ENCODE data around the gene CATSPERD.

Gene CATSPERD

DNA sequence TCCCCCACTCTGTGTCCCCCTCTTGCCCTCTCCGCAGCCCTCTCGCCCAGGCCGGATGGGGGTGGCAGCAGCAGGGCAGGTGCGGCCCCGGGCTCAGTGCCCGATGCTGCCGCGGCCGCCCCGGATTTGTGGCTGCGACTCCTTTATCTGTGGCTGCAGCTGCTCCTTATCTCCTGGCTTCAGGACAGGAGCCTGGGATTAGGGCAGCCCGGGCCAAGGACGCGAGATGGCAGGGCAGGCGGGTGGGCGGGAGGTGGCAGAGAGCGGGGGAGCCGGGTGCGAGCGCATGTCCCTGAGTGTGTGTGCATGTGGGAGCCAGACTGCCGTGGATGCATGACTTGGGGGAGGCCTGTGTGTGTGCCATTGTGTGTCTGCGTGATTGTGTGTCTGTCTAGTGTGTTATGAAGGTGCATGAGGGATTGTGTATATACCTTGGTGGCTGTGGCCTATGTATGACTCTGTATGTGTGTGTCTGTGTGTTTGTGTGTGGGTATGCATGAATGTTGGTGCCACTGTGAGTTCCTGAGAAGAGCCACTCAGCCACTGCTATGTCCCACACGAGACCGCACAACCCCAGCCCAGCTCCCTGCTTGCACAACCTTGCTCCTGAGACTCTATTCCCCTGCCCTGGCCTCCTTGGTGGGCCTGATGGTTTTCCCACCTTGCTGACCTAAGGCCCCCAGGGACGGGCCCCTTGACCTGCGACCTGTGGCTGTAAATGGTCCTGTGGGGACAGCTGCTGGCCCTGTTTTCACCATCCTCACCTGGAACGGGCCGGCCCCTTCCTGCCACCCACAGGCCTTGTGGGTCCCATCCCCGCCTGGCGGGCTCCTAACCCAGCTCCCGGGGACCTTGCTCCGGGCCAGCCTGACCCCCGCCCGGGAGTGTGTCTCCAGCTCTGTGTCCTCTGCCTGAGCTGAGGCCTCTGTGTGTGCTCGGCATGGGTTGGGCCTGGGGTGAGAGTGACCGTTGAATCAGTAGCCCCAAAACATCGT lies 79.1 kb downstream of the CATSPERD start:
- H3K9me3 ChIP-seq (ENCODE audit: control insufficient read depth, low read length) = no peaks in the 10 kb centered on the region
- H3K4me3 ChIP-seq (ENCODE audit: insufficient read depth, low read depth, low read length, poor library complexity, severe bottlenecking) = no peak overlapping the region

DNA sequence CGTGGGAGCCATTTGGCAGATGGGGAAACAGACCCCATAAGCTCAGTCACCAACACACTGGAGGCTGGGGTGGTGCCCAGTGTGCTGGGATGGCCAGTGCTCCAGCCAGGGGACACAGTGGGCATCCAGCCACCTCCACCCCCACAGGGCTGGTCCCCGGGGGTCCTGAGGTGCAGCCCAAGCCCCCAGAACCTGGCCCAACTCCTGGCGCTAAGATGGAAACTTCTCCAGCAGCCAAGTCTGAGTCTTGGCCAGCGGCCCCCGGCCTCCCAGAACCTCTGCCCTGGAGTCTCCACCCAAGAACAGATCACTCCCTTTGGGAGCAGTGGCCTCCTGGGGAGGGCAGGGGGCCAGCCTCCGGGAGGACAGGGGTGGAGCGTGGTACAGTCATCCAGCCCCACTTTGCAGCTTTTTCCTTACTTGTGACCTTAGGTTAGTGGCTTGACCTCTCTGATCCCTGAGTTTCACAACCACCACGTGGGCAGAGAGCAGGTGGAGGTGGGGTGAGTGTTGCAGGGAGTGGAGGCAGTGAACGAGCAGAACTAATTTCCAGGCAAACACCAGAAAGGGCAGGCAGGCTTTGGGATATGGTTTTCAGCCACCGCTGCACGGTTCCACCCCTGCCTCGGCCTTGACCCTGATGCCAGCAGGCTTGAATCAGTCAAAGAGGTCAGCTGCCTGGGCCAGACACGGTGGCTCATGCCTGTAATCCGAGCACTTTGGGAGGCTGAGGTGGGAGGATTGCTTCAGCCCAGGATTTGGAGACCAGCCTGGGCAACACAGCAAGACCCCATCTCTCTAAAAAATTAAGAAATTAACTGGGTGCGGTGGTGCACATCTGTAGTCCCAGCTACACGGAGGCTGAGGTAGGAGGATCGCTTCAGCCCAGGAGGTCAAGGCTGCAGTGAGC lies 80.2 kb downstream of the CATSPERD start:
- no peaks in the 10 kb centered on the region for H3K36me3 ChIP-seq (ENCODE audit: control insufficient read depth, insufficient read depth, low read length)
- DNase-seq = no peak
- H3K4me1 ChIP-seq (ENCODE audit: control insufficient read depth, insufficient read depth, low read length, poor library complexity, severe bottlenecking) = peaks cover 21% of the 10 kb centered on the region
- H3K27me3 ChIP-seq (replicated peaks; ENCODE audit: control insufficient read depth, insufficient read depth, low read length, poor library complexity, severe bottlenecking) = peaks cover 8% of the 10 kb centered on the region
- no peak overlapping the region for H3K27ac ChIP-seq (ENCODE audit: insufficient read depth, low read length, poor library complexity, severe bottlenecking)
- no peaks in the 10 kb centered on the region for H3K9me3 ChIP-seq (ENCODE audit: control insufficient read depth, low read length)
- H3K4me3 ChIP-seq (ENCODE audit: insufficient read depth, low read depth, low read length, poor library complexity, severe bottlenecking) = no peak overlapping the region

More for the DNA sequence above, 79.1 kb downstream of the CATSPERD start:
- Histone ChIP-seq H3K27me3 (replicated peaks; ENCODE audit: control insufficient read depth, insufficient read depth, low read length, poor library complexity, severe bottlenecking) (peaks cover 8% of the 10 kb centered on the region), H3K27ac (ENCODE audit: insufficient read depth, low read length, poor library complexity, severe bottlenecking) (no peak overlapping the region), H3K4me1 (ENCODE audit: control insufficient read depth, insufficient read depth, low read length, poor library complexity, severe bottlenecking) (peaks cover 16% of the 10 kb centered on the region), H3K36me3 (ENCODE audit: control insufficient read depth, insufficient read depth, low read length) (no peaks in the 10 kb centered on the region)
- DNase-seq = no peak

DNA sequence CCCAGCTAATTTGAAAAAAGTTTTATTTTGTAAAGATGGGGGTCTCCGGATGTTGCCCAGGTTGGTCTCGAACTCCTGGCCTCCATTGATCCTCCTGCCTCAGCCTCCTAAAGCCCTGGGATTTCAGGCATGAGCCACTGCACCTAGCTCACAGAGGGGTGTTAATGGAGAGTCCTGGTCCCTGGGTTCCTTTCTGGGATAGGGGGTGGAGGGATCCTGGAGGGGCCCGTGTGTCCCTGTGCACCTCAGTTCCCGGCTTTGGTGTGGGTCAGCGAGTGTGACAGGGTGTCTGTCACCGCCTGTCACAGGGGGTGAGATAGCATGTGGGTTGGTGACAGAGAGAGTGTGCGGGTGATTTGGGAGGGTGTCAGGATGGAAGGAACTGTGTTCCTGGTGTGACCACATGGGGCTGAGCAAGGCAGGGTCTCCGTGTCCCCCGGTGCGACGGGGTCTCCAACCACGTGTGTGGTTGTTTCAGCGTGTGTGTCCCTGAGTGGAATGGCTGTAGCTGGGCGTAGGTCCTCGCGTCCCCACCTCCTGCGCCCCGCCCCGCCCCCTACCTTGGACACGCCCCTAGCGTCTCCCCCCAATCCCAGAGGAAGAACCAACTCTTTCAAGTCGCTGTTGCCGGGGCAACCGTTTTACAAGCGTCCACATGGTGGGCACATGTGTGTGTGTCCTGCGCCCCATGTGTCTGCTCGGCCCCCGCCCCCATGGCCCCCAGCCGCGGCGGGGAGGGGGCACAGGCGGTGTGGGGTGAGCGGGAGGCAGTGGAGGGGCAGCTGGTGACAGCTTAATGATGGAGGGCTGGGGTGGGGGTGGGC lies 81.6 kb downstream of the CATSPERD start:
- H3K27ac ChIP-seq (ENCODE audit: insufficient read depth, low read length, poor library complexity, severe bottlenecking) = no peak overlapping the region
- no peaks in the 10 kb centered on the region for H3K36me3 ChIP-seq (ENCODE audit: control insufficient read depth, insufficient read depth, low read length)
- DNase-seq = no peak
- no peaks in the 10 kb centered on the region for H3K9me3 ChIP-seq (ENCODE audit: control insufficient read depth, low read length)
- peaks cover 8% of the 10 kb centered on the region for H3K27me3 ChIP-seq (replicated peaks; ENCODE audit: control insufficient read depth, insufficient read depth, low read length, poor library complexity, severe bottlenecking)
- no peak overlapping the region for H3K4me3 ChIP-seq (ENCODE audit: insufficient read depth, low read depth, low read length, poor library complexity, severe bottlenecking)
- peaks cover 25% of the 10 kb centered on the region for H3K4me1 ChIP-seq (ENCODE audit: control insufficient read depth, insufficient read depth, low read length, poor library complexity, severe bottlenecking)

DNA sequence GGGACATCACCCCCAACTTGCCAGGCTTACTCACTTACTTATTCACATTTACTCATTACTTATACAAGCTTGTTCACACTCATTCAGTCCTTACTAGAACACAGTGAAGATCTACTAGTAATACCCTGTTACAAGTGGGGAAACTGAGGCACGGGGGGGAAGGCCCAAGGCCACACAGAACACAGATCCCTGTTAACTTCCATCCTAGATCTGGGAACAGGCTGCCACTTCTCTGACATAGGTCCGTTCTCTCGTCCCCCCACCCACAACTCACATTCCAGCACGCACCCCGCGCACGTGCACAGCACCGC lies 83.0 kb downstream of the CATSPERD start:
- DNase-seq = no peak
- H3K9me3 ChIP-seq (ENCODE audit: control insufficient read depth, low read length) = no peaks in the 10 kb centered on the region
- H3K4me1 ChIP-seq (ENCODE audit: control insufficient read depth, insufficient read depth, low read length, poor library complexity, severe bottlenecking) = peaks cover 25% of the 10 kb centered on the region
- no peaks in the 10 kb centered on the region for H3K36me3 ChIP-seq (ENCODE audit: control insufficient read depth, insufficient read depth, low read length)
- H3K27ac ChIP-seq (ENCODE audit: insufficient read depth, low read length, poor library complexity, severe bottlenecking) = no peak overlapping the region
- H3K27me3 ChIP-seq (replicated peaks; ENCODE audit: control insufficient read depth, insufficient read depth, low read length, poor library complexity, severe bottlenecking) = peaks cover 8% of the 10 kb centered on the region
- peak overlapping the region; percentile 27 for H3K4me3 ChIP-seq (ENCODE audit: insufficient read depth, low read depth, low read length, poor library complexity, severe bottlenecking)

DNA sequence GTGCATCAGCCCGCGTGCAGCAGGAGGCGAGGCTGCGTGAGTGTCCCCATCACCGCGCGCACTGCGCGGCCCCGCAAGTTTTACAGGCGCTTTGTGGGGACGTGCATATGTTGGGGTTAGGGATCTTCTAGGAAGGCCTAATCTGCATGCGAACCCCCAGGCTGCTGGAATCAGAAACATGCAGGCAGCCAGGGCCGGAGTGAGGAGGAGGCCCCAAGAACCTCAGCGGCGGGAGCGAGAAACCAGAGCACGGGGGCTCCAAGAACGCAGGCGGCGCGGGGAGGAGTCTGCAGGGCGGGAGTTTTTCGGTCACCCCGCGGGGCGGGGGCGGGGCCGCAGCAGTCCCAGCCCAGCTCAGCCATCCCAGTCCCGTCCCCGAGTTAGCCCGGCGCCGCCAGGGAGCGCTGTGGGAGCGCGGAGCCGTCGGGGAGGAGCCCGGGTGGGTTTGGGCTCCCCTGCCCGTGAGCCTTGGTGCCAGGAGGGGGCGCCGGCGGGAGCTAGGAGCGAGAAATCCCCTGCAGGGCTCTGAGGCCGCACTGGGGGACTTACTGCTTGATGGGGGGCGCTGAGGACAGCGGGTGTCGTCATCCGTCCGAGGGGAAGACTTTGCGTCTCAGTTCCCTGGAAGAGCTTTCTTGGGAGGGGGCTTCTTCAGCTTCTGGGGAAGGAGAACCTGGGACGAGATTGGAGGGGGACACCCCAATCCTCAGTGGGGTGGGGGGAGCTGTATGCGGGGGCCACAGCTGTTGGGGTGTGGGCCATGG lies 83.5 kb downstream of the CATSPERD start:
- peak; percentile 82 to 88 (median 83) for DNase-seq
- Histone ChIP-seq H3K27ac (ENCODE audit: insufficient read depth, low read length, poor library complexity, severe bottlenecking) (no peak overlapping the region), H3K27me3 (replicated peaks; ENCODE audit: control insufficient read depth, insufficient read depth, low read length, poor library complexity, severe bottlenecking) (peaks cover 8% of the 10 kb centered on the region), H3K36me3 (ENCODE audit: control insufficient read depth, insufficient read depth, low read length) (no peaks in the 10 kb centered on the region), H3K4me1 (ENCODE audit: control insufficient read depth, insufficient read depth, low read length, poor library complexity, severe bottlenecking) (peaks cover 25% of the 10 kb centered on the region), H3K9me3 (ENCODE audit: control insufficient read depth, low read length) (no peaks in the 10 kb centered on the region), H3K4me3 (ENCODE audit: insufficient read depth, low read depth, low read length, poor library complexity, severe bottlenecking) (peak overlapping the region; percentile 27)

DNA sequence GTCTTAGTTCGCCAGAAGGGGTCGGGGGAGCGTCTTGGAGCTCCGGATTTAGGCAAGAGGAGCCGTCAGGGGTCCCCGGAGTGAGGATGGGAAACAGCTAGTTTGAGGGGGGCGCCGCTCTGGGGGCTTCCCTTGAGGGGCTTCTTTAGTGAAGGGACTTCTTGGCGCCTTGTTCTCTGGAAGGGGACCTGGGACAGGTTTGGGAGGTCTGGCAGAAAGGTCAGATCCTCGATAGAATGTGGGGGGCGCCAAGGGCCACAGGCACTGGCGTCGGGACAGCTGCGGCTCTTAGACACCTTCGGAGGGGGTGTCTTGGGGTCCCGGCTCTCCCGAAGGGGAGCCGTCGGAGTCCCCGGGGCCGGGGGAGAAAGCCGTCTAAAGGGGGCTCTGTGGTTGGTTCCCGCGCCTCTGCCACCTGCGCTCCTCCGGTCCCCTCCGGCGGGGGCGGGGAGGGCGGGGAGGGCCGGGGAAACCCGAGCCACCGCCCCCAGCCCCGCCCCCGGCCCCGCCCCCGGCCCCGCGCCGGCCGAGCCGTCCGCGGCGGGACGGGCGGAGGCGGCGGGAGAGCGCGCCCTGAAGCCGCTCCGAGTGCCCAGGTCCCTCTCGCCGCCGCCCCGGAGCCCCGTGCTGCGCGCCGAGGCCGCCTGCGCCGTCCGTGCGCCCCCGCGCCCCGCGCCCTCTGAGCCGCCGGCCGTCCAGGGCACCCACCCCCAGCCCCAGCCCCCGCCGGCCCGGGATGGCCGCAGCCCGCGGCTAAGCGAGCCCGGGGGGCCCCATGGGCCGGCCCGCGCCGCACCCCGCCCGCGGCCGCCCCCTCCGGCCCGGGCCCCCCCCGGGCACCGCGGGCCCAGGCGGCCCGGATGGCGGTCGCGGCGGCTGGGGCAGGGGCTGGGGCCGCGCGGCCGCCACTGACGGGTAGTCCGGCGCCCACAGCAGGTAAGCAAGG lies 84.4 kb downstream of the CATSPERD start, which contains the start of gene NRTN:
Gene NRTN (plus strand): TSS at position 552 of the 946 bp plus-strand sequence. CDS start 19,099 bp downstream, outside the sequence.
- H3K4me3 ChIP-seq (ENCODE audit: insufficient read depth, low read depth, low read length, poor library complexity, severe bottlenecking) = peak within 1 kb of the TSS; percentile 11
- no peaks in the 10 kb centered on the region for H3K36me3 ChIP-seq (ENCODE audit: control insufficient read depth, insufficient read depth, low read length)
- H3K27me3 ChIP-seq (replicated peaks; ENCODE audit: control insufficient read depth, insufficient read depth, low read length, poor library complexity, severe bottlenecking) = peaks cover 3% of the 10 kb centered on the region
- peaks cover 25% of the 10 kb centered on the region for H3K4me1 ChIP-seq (ENCODE audit: control insufficient read depth, insufficient read depth, low read length, poor library complexity, severe bottlenecking)
- H3K9me3 ChIP-seq (ENCODE audit: control insufficient read depth, low read length) = no peaks in the 10 kb centered on the region
- peak; percentile 26 to 36 (median 33) for DNase-seq
- H3K27ac ChIP-seq (ENCODE audit: insufficient read depth, low read length, poor library complexity, severe bottlenecking) = peak within 1 kb of the TSS; percentile 11

DNA sequence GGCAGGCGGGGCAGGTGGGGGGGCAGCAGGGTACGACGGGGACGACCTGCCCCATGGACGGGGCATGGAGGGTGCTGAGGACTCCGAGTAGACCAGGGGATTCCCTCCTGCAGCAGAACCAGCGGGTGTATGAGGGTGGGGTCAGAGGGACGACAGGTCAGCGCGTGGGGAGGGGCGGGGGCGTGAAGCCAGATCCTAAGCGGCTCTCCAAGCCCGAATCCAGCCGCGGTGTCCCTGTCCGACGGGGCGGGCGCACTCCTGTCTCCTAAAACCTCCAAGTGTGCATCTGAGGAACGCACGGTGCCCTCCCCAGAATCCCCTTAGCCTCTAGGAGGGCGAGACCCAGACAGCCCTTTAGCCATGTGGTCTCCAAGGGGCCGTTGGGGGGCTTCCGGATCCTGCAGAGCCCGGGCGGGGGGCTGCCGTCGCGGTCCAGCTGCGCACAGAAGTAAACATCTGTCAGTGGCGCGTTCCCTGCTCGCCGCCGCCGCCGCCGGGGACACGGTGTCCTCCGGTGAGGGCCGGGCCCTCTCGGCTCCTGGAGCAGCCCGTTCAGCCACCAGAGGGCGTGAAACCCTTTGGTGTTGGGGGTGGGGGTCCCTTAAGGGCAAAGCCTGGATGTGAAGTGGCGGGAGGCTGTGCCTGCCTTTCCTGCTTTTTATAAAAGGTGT lies 85.2 kb downstream of the CATSPERD start:
- Histone ChIP-seq H3K36me3 (ENCODE audit: control insufficient read depth, insufficient read depth, low read length) (no peaks in the 10 kb centered on the region), H3K27ac (ENCODE audit: insufficient read depth, low read length, poor library complexity, severe bottlenecking) (peak overlapping the region; percentile 11), H3K4me3 (ENCODE audit: insufficient read depth, low read depth, low read length, poor library complexity, severe bottlenecking) (no peak overlapping the region), H3K27me3 (replicated peaks; ENCODE audit: control insufficient read depth, insufficient read depth, low read length, poor library complexity, severe bottlenecking) (no peaks in the 10 kb centered on the region), H3K9me3 (ENCODE audit: control insufficient read depth, low read length) (no peaks in the 10 kb centered on the region), H3K4me1 (ENCODE audit: control insufficient read depth, insufficient read depth, low read length, poor library complexity, severe bottlenecking) (peaks cover 25% of the 10 kb centered on the region)
- peak in 2 of 3 donors; percentile 33 to 34 for DNase-seq

DNA sequence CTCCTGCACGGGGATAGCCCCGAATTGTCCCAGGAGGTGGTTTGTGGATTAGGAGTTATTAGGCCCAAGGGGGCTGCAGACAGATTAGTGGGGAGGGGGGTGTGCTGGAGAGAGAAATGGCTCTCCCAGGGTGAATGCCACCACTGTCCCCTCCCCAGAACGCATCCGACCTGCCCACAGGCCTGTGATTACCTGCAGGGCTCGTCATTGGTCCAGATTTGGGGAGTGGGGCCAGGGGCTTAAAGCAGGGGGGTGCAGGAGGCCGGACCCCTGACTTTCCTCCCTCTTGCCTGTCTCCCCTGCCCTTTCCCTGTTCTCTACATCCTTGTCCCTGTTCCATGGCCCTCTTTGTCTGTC lies 85.7 kb downstream of the CATSPERD start:
- Histone ChIP-seq H3K27me3 (replicated peaks; ENCODE audit: control insufficient read depth, insufficient read depth, low read length, poor library complexity, severe bottlenecking) (no peaks in the 10 kb centered on the region), H3K4me3 (ENCODE audit: insufficient read depth, low read depth, low read length, poor library complexity, severe bottlenecking) (no peak overlapping the region)
- no peak for DNase-seq

More for the DNA sequence above, 85.7 kb downstream of the CATSPERD start:
- Histone ChIP-seq H3K4me1 (ENCODE audit: control insufficient read depth, insufficient read depth, low read length, poor library complexity, severe bottlenecking) (peaks cover 25% of the 10 kb centered on the region), H3K36me3 (ENCODE audit: control insufficient read depth, insufficient read depth, low read length) (no peaks in the 10 kb centered on the region), H3K9me3 (ENCODE audit: control insufficient read depth, low read length) (no peaks in the 10 kb centered on the region), H3K27ac (ENCODE audit: insufficient read depth, low read length, poor library complexity, severe bottlenecking) (peak overlapping the region; percentile 11)

All from effector memory CD4-positive, alpha-beta T cell (primary cell).